ENCODE data around the gene MYO18B. TPM values are rescaled to one million over a fixed set of nuclear protein-coding genes. Genes with fewer than 3 reads are reported as not detected.

The MYO18B gene
- total RNA-seq, 1 experiment from 2014 or later = 0.05 TPM

- DNase-seq (ENCODE audit: low read depth, low spot score) (no peak), ATAC-seq (no peak)
- Histone ChIP-seq H3K4me3 (replicated peaks in 1 of 2; ENCODE audit: low read depth in 1 of 2, low read length in 2 of 2) (no peak overlapping the region), H2AFZ (ENCODE audit: low read depth, low read length, poor library complexity, severe bottlenecking) (no peak overlapping the region), H3K9me2 (ENCODE audit: insufficient read depth) (no peaks in the 10 kb centered on the region), H3K4me1 (ENCODE audit: control insufficient read depth in 1 of 2, insufficient read depth in 2 of 2, low read length in 2 of 2) (no peaks in the 10 kb centered on the region), H3K79me2 (ENCODE audit: insufficient read depth, low read length) (no peaks in the 10 kb centered on the region), H3K27me3 (ENCODE audit: insufficient read depth, low read length) (peaks cover 34% of the 10 kb centered on the region), H3K4me2 (ENCODE audit: low read length) (no peak overlapping the region), H3K9ac (ENCODE audit: low read length) (no peak overlapping the region), H3K36me3 (ENCODE audit: control insufficient read depth in 1 of 2, insufficient read depth in 2 of 2, low read length in 2 of 2) (no peaks in the 10 kb centered on the region), H4K20me1 (ENCODE audit: insufficient read depth) (no peaks in the 10 kb centered on the region), H3K9me3 (ENCODE audit: control insufficient read depth in 1 of 2, insufficient read depth in 1 of 2, low read depth in 1 of 2, low read length in 2 of 2) (no peaks in the 10 kb centered on the region), H3K27ac (ENCODE audit: low read depth, low read length) (no peak overlapping the region)
- intact Hi-C loops (cut with micrococcal nuclease) = loop anchor here (5.0 kb wide), 1 partner anchor 479 kb away; no protein-coding TSS in a partner anchor
- no peak for TF ChIP-seq EZH2 (IDR thresholded peaks at IDR 0.05)
- no peak for TF ChIP-seq EGR1 (IDR thresholded peaks at IDR 0.05; ENCODE audit: low read depth)
- no peak for TF ChIP-seq CBX3 (IDR thresholded peaks at IDR 0.05; ENCODE audit: low read depth)
- TF ChIP-seq YY1 (IDR thresholded peaks at IDR 0.05; ENCODE audit: extremely low read depth, insufficient replicate concordance, low read depth, low read length) = no peak
- TF ChIP-seq ELF1 (IDR thresholded peaks at IDR 0.05; ENCODE audit: borderline replicate concordance, low read depth) = no peak
- TF ChIP-seq CTCF (IDR thresholded peaks at IDR 0.05 in 2 of 3, conservative IDR thresholded peaks at IDR 0.05 in 1 of 3; ENCODE audit: borderline replicate concordance in 1 of 3, insufficient read depth in 1 of 3, low read depth in 2 of 3, low read length in 2 of 3) = no peak
- no peak for TF ChIP-seq SIN3A (IDR thresholded peaks at IDR 0.05; ENCODE audit: low read depth)
- TF ChIP-seq ZNF274 (IDR thresholded peaks at IDR 0.05; ENCODE audit: low read depth, low read length) = no peak
- TF ChIP-seq ZBTB33 (IDR thresholded peaks at IDR 0.05; ENCODE audit: extremely low read depth, insufficient replicate concordance, low read length) = no peak
- POLR2A ChIA-PET = no interaction called here
- RAD21 ChIA-PET (ENCODE audit: low non-redundant PET in 1 of 2, low total read pairs in 2 of 2, uncharacterized antibody in 2 of 2, unreplicated experiment in 2 of 2) = no interaction called here
- BruUV-seq (replicated peaks) = no TSS peak
- CTCF ChIA-PET = no interaction called here
Observed at GRCh38 chr22:25853078-25853477, 111.1 kb downstream of the MYO18B start.
